Measurements from ENCODE around the gene GPC6. TPM values are rescaled to one million over a fixed set of nuclear protein-coding genes. Genes with fewer than 3 reads are reported as not detected.

The GPC6 gene
- total and polyA plus RNA-seq, 2 donors (not counting 3 experiments of a cell fraction or from before 2014, with no cell fraction given): 0.01 TPM; not detected in 1

DNA sequence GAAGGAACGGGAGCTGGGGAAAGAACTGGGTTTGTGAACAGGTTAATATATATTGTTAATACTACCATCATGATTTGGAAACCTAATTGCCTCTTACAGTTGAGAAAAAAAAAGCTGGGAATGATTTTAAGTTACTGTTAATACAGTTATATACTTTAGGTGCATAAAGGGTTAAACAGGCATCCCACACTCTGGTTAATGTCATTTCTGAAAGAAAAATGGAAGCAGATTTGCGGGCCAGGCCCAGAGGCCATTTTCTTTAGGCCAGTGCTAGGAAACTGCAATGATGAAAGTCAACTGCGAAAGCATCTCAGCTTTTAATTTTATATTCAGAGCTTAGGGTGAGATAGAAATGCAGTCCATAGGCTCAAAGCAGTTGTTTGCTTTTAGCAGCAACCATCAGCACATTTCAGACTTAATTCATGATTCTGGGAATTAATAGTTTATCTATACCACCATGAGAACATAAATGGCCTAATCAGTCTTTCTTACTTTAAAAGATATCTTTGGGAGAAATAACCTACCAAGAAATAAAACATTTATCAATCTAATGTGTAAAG is 592.8 kb downstream of the GPC6 start:
- POLR2A ChIA-PET: no interaction called here
- no peak overlapping the region for H3K9ac ChIP-seq (replicated peaks; ENCODE audit: extremely low read depth, insufficient read depth, low read length)
- DNase-seq (ENCODE audit: low read depth, low spot score) (no peak), FAIRE-seq (no peak)
- H3K4me3 ChIP-seq (replicated peaks in 1 of 3; ENCODE audit: insufficient read depth in 1 of 3, low read depth in 1 of 3, low read length in 3 of 3): no peak overlapping the region
- H3K36me3 ChIP-seq (ENCODE audit: control insufficient read depth in 2 of 2, extremely low read depth in 1 of 2, insufficient read depth in 2 of 2, low read length in 2 of 2): no peaks in the 10 kb centered on the region
- H3K4me2 ChIP-seq (ENCODE audit: insufficient read depth, low read length): no peak overlapping the region
- no peaks in the 10 kb centered on the region for H3K9me1 ChIP-seq (replicated peaks; ENCODE audit: control insufficient read depth, extremely low read depth, insufficient read depth, low read length)
- H3K27me3 ChIP-seq (ENCODE audit: control insufficient read depth in 2 of 2, insufficient read depth in 2 of 2, low read length in 2 of 2): no peaks in the 10 kb centered on the region
- no peaks in the 10 kb centered on the region for H3K4me1 ChIP-seq (ENCODE audit: control insufficient read depth, extremely low read depth, insufficient read depth, low read length)
- no peaks in the 10 kb centered on the region for H4K20me1 ChIP-seq (replicated peaks; ENCODE audit: control insufficient read depth, extremely low read depth, insufficient read depth, low read length)
- no peak overlapping the region for H3K27ac ChIP-seq (ENCODE audit: insufficient read depth, low read depth, low read length)
- H2AFZ ChIP-seq (ENCODE audit: low read depth, low read length): no peak overlapping the region
- dilution Hi-C loops (cut with MboI; ENCODE audit: extremely low pct_ligation_motif_present, low sequenced_read_pairs): no loop called here
- no peak for TF ChIP-seq POLR2A (IDR thresholded peaks at IDR 0.05; ENCODE audit: low read depth, low read length)
- BruUV-seq (replicated peaks): no TSS peak
- intact Hi-C loops (cut with micrococcal nuclease): no loop called here
- no peaks in the 10 kb centered on the region for H3K79me2 ChIP-seq (ENCODE audit: control insufficient read depth, insufficient read depth, low read length)
- CTCF ChIA-PET: interaction anchor here (0.6 kb wide), 1 partner anchor 540 kb away, joined by 3 read pairs; no protein-coding TSS in a partner anchor
- H3K9me3 ChIP-seq (replicated peaks; ENCODE audit: control insufficient read depth, insufficient read depth, low read length): no peaks in the 10 kb centered on the region

- peaks cover 2% of the 10 kb centered on the region for H3K9me3 ChIP-seq (replicated peaks; ENCODE audit: control insufficient read depth, insufficient read depth, low read length)
- H4K20me1 ChIP-seq (replicated peaks; ENCODE audit: control insufficient read depth, extremely low read depth, insufficient read depth, low read length): no peaks in the 10 kb centered on the region
- no peak overlapping the region for H3K4me3 ChIP-seq (replicated peaks in 1 of 3; ENCODE audit: insufficient read depth in 1 of 3, low read depth in 1 of 3, low read length in 3 of 3)
- dilution Hi-C loops (cut with MboI; ENCODE audit: extremely low pct_ligation_motif_present, low sequenced_read_pairs) (no loop called here), intact Hi-C loops (cut with micrococcal nuclease) (no loop called here)
- BruUV-seq (replicated peaks): no TSS peak
- no peak overlapping the region for H3K4me2 ChIP-seq (ENCODE audit: insufficient read depth, low read length)
- H3K27me3 ChIP-seq (ENCODE audit: control insufficient read depth in 2 of 2, insufficient read depth in 2 of 2, low read length in 2 of 2): no peaks in the 10 kb centered on the region
- no peak overlapping the region for H2AFZ ChIP-seq (ENCODE audit: low read depth, low read length)
- no peaks in the 10 kb centered on the region for H3K79me2 ChIP-seq (ENCODE audit: control insufficient read depth, insufficient read depth, low read length)
- FAIRE-seq: no peak
- ChIA-PET CTCF (no interaction called here), POLR2A (no interaction called here)
- no peak overlapping the region for H3K9ac ChIP-seq (replicated peaks; ENCODE audit: extremely low read depth, insufficient read depth, low read length)
- no peak for DNase-seq (ENCODE audit: low read depth, low spot score)
- H3K4me1 ChIP-seq (ENCODE audit: control insufficient read depth, extremely low read depth, insufficient read depth, low read length): no peaks in the 10 kb centered on the region
- no peaks in the 10 kb centered on the region for H3K9me1 ChIP-seq (replicated peaks; ENCODE audit: control insufficient read depth, extremely low read depth, insufficient read depth, low read length)
- no peaks in the 10 kb centered on the region for H3K36me3 ChIP-seq (ENCODE audit: control insufficient read depth in 2 of 2, extremely low read depth in 1 of 2, insufficient read depth in 2 of 2, low read length in 2 of 2)
- TF ChIP-seq CTCF (IDR thresholded peaks at IDR 0.05; ENCODE audit: extremely low read depth in 1 of 2, insufficient read depth in 1 of 2, low read depth in 1 of 2, low read length in 2 of 2): no peak
- no peak for TF ChIP-seq POLR2AphosphoS5 (IDR thresholded peaks at IDR 0.05; ENCODE audit: insufficient read depth, low read depth, low read length)
- no peak for TF ChIP-seq JUN (IDR thresholded peaks at IDR 0.05; ENCODE audit: borderline replicate concordance, insufficient read depth, insufficient read length, low read depth)
- no peak for TF ChIP-seq MAX (IDR thresholded peaks at IDR 0.05; ENCODE audit: insufficient read depth, insufficient read length)
- TF ChIP-seq GATA2 (IDR thresholded peaks at IDR 0.05; ENCODE audit: insufficient read depth, insufficient read length, low read depth, low read length): no peak
- TF ChIP-seq POLR2A (IDR thresholded peaks at IDR 0.05; ENCODE audit: low read depth, low read length): no peak
- TF ChIP-seq FOS (IDR thresholded peaks at IDR 0.05; ENCODE audit: borderline replicate concordance, insufficient read depth, low read length): no peak
- no peak for TF ChIP-seq MYC (IDR thresholded peaks at IDR 0.05; ENCODE audit: low read depth, low read length)
- TF ChIP-seq EZH2 (IDR thresholded peaks at IDR 0.05; ENCODE audit: borderline replicate concordance, low read depth, low read length, severe bottlenecking): no peak
- no peak overlapping the region for H3K27ac ChIP-seq (ENCODE audit: insufficient read depth, low read depth, low read length)
These were observed 597.7 kb downstream of the GPC6 start for GRCh38 chr13:93824286-93824685.

Measured in endothelial cell of umbilical vein (primary cell).